DMS153 treated with DMSO at 0.1 percent for 48 hours (cell line): ENCODE data around the gene NPAS2.

Experiments used
- DNase-seq: peaks from one replicate; lab custom pipeline; 2025; ENCODE audit not compliant: unreplicated experiment; lab: John Stamatoyannopoulos, UW

NPAS2 gene

GRCh38 chr2:100819370-100820272 is at the start of gene NPAS2:
TSS of gene NPAS2 (plus strand) at chr2:100820139. CDS start at chr2:100904755, 84,616 bp downstream.
- no peak for DNase-seq

GRCh38 chr2:100771125-100771524 is 48.8 kb upstream of the NPAS2 start:
- DNase-seq, result no peak

GRCh38 chr2:100773538-100773937 is 46.4 kb upstream of the NPAS2 start:
- no peak for DNase-seq

GRCh38 chr2:100776445-100776844 is 43.5 kb upstream of the NPAS2 start:
- DNase-seq, result no peak

GRCh38 chr2:100778637-100779450 is 41.1 kb upstream of the NPAS2 start:
- no peak for DNase-seq

GRCh38 chr2:100779908-100780202 is 40.1 kb upstream of the NPAS2 start:
- DNase-seq, result no peak

GRCh38 chr2:100780203-100781008 is 39.5 kb upstream of the NPAS2 start:
- no peak for DNase-seq

- no peak for DNase-seq
These were observed 39.0 kb upstream of the NPAS2 start for GRCh38 chr2:100781009-100781325.

GRCh38 chr2:100781523-100782379 is 38.2 kb upstream of the NPAS2 start:
- DNase-seq, result no peak

GRCh38 chr2:100782380-100782878 is 37.5 kb upstream of the NPAS2 start:
- no peak for DNase-seq

GRCh38 chr2:100783987-100784386 is 36.0 kb upstream of the NPAS2 start:
- DNase-seq, result no peak

GRCh38 chr2:100784681-100785080 is 35.3 kb upstream of the NPAS2 start:
- no peak for DNase-seq

GRCh38 chr2:100785626-100786296 is 34.2 kb upstream of the NPAS2 start:
- DNase-seq, result no peak

- no peak for DNase-seq
These were observed 33.7 kb upstream of the NPAS2 start for GRCh38 chr2:100786297-100786658.

- no peak for DNase-seq
These were observed 33.0 kb upstream of the NPAS2 start for GRCh38 chr2:100786985-100787384.

- DNase-seq, result no peak
These were observed 30.6 kb upstream of the NPAS2 start for GRCh38 chr2:100789361-100789760.

- no peak for DNase-seq
These were observed 28.5 kb upstream of the NPAS2 start for GRCh38 chr2:100791294-100791935.

- DNase-seq, result no peak
These were observed 28.0 kb upstream of the NPAS2 start for GRCh38 chr2:100791936-100792308.

GRCh38 chr2:100793220-100793619 is 26.7 kb upstream of the NPAS2 start:
- DNase-seq, result no peak
